ENCODE measurements around the gene TSC2.

The TSC2 gene

DNA sequence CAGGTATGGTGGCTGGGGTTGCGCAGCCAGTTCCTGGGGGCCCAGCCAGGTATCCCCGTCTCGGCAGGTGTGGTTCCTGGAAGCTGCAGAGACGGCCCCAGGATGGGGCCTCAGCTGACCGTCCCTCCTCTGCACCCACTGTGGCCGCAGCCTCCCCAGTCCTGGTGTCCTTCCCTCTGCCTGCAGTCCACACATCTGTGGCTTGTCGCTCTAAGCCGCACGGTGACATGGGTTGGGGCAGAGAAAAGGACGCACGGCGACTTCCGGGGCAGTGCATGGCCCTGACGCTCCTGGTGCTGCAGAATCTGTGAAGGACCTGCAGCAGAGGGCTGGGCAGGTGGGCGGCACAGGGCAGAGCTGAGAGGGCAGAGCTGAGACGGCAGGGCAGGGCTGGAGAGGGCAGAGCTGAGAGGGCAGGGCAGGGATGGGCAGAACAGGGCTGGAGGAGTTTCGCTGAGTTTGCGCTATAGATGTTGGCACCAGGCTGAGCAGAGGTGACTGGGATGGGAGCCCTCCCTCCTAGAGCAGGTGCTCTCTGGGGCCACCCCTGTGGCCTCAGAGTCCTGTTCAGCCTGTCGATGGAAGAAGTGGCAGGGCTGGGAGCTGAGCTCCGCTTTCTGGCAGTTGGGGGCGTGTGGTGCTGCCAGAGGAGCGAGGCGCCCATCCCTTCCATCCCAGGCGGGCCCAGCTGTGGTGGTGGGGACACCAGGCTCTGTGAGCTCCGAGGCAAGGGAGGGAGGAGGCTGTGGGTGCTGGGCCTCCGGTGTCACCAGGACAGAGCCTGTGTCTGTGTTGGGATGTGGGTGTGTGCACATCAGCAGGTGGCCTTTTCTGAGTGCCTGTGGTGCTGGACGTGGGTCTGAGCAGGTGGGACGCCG is 23.0 kb downstream of the TSC2 start:
- DNase-seq (ENCODE audit: low spot score), result no peak

DNA sequence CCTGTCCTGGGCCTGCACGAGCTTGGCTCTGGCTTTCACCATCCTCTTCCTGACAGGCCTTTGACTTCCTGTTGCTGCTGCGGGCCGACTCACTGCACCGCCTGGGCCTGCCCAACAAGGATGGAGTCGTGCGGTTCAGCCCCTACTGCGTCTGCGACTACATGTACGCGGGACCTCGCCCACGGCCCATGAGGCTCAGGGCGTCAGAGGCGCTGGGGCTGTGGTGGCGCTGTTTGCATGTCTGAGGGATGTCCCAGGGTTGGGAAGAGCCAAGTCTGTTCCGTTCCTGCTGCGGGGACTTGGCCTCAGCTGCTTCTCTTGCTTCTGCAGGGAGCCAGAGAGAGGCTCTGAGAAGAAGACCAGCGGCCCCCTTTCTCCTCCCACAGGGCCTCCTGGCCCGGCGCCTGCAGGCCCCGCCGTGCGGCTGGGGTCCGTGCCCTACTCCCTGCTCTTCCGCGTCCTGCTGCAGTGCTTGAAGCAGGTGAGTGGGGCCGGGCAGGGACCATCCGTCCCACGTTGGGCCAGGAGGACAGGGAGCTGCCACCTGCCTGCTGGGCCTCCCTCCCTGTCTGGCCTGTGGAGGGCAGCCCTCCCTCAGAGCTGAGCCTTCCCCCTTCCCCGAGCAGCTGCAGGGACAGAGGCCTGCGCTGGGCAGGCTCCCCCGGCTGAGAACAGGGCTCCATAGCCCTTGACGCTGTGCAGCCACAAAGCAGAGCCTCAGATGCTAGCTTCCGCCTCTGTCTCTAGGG is 23.8 kb downstream of the TSC2 start:
- DNase-seq (ENCODE audit: low spot score), result no peak

DNA sequence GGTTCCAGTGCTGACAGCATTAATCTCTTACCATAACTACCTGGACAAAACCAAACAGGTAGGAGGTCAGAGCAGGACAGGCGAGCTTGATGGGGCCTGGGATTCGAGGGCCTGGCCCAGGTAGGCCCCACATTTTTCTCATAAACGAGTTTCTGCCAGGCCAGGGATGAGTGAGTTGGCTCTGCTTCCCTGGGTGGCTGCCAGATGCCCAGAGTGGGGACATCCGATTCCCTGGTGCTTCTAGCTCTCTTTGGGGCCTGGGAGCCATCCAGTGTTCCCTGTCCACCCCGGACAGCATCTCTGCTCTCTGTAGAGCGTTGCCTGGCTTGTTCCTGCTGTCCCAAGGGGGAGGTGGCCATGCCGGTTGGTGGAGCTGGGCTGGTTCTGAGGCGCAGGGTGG is 25.1 kb downstream of the TSC2 start:
- no peak for DNase-seq (ENCODE audit: low spot score)

DNA sequence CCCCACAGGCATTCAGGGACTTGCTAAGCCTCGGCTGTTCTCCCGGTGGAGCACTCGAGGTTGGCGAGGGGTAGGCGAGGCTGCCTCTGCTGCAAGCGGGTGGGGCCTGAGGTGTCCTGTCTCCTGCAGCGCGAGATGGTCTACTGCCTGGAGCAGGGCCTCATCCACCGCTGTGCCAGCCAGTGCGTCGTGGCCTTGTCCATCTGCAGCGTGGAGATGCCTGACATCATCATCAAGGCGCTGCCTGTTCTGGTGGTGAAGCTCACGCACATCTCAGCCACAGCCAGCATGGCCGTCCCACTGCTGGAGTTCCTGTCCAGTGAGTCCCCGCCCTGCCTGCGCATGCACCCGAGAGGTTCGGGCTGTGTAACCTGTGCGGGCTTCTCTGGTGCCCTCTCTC is 26.3 kb downstream of the TSC2 start:
- no peak for DNase-seq (ENCODE audit: low spot score)

DNA sequence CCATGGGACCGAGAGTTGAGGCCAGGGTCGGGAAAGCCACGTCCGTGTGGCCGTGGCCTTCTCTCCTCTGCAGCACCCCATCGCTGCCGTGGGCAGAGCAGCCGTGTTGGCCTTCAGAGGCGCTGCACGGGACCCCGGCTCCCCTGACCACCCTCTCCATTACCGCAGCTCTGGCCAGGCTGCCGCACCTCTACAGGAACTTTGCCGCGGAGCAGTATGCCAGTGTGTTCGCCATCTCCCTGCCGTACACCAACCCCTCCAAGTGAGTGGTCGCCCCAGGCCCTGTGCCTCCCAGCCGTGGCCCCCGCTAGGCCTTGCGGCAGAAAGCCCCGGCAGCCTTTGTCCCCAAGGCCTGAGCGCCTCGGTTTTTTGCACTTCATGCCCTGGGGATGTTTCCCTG is 27.8 kb downstream of the TSC2 start:
- no peak for DNase-seq (ENCODE audit: low spot score)

DNA sequence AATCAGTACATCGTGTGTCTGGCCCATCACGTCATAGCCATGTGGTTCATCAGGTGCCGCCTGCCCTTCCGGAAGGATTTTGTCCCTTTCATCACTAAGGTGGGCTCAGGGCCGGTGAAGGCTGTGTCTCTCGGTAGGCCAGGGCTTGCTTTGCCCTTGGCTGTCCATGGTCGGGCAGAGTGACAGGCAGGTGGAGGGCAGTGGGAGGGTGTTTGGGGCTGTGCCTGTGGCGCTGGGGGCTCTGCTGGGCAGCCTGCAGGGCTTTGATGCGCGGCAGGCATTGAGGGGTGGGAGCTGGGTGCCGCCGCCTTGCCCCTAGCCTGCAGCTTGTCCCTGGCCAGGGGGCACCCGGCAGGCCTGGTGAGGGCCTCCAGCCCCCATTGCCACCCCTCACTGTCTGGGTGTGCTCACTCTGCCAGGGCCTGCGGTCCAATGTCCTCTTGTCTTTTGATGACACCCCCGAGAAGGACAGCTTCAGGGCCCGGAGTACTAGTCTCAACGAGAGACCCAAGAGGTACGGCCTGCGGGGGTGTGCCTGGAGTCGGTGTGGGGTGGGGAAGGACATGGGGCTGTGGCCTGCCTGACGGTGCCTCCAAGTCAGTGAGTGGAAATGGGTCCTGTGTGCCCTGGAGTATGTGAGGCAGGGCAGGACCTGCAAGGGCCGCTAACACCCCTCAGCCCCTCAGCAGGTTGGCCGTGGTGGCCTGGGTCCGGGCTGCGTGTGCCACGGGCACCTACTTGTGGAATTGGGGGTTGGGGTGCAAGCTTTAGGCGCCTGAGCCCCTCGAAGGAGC is 28.5 kb downstream of the TSC2 start:
- DNase-seq (ENCODE audit: low spot score), result no peak

DNA sequence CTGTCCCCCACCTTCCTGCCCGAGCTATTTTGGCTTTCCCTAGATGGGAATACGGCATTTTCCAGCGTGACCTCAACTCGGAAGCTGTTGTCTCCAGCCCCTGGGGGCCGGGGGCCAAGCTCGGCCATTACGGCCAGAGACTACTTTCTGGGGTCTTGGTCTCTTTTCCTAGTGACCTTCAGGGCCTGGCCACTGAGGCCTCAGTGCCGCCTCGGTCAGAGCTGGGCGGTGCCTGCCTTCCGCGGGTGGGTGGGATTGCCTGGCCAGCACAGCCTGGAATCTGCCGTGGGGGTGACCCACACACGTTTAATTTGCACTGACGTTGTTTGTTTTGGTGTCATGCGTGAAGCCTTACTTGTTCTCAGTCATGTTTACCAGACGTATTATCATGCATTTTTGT is 29.2 kb downstream of the TSC2 start:
- no peak for DNase-seq (ENCODE audit: low spot score)

DNA sequence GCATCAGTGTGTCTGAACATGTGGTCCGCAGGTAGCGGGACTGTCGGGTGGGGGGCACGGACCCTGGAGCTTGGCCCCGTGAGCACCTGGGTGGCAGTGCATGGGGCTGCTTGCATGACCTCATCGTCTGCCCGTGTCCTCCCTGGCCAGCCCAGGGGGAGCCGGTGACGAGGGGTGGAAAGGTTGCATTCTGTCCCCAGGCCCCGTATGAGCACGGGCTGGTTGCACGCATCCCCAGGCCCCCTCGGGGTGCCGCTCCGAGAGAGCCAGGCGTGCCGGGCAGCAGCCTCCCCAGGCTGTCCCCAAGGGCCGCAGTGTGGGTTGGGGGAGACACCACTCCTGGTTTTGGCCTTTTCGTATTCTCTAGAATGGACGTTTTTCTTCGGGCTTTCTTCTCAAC is 29.9 kb downstream of the TSC2 start:
- DNase-seq (ENCODE audit: low spot score), result no peak

DNA sequence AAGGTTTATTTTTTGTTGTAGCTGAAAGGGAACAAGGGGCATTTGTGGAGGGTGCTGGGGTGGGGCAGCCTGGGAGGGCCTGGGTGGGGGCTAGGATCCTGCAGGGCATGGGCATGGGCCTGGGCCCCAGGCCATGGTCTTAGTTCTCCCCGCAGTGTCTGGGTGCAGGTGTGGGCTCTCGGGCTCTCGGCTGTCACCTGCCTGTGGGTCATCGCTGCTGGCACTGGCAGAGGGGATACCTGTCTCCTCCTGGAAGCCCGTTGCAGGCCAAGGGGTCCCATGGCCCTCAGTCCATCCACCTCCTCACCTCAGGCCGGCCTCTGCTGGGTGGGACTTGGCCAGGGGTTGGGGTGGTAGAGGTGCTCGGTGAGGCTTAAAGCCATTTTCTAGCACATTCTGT is 30.3 kb downstream of the TSC2 start:
- no peak for DNase-seq (ENCODE audit: low spot score)

DNA sequence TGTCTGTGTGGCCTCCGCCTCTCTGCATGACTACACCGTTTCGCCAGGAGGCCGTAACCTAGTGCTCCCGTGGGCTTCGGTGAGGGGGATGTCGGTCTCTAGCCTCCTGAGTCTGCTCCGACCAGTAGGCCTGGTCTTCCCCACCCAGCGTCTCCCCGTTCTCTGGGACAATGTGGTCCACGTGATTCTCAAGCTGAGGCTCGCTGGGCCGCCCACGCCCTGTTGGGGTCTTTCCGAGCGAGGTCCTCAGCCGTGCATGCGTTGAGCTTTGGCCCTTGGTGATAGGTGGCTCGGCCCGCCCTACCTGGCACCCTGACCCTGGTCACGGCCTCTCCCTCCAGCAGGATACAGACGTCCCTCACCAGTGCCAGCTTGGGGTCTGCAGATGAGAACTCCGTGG is 30.9 kb downstream of the TSC2 start:
- DNase-seq (ENCODE audit: low spot score), result no peak

DNA sequence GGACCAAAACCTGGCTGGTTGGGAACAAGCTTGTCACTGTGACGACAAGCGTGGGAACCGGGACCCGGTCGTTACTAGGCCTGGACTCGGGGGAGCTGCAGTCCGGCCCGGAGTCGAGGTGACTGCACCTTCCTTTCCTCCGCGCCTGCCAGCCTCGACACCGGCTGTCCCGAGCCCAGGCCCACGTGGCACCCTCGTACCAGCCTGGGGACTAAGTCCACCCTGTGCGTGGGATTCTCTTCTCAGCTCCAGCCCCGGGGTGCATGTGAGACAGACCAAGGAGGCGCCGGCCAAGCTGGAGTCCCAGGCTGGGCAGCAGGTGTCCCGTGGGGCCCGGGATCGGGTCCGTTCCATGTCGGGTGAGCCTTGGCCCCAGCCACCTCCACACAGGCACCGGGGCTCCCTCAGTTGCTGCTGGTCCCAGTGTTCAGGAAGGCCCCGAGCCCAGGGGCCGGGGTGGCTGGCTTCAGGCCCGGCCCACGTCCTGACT is 31.6 kb downstream of the TSC2 start:
- no peak for DNase-seq (ENCODE audit: low spot score)

DNA sequence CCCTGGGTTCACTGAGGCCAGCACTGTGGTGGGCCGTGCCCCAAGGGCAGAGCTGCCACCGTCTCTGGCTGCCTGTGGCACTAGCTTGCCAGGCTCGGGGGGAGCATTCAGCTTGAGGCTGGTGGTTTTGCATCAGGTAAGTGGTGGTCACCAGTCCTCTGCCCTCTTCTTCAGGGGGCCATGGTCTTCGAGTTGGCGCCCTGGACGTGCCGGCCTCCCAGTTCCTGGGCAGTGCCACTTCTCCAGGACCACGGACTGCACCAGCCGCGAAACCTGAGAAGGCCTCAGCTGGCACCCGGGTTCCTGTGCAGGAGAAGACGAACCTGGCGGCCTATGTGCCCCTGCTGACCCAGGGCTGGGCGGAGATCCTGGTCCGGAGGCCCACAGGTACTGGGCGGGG is 32.2 kb downstream of the TSC2 start:
- no peak for DNase-seq (ENCODE audit: low spot score)

DNA sequence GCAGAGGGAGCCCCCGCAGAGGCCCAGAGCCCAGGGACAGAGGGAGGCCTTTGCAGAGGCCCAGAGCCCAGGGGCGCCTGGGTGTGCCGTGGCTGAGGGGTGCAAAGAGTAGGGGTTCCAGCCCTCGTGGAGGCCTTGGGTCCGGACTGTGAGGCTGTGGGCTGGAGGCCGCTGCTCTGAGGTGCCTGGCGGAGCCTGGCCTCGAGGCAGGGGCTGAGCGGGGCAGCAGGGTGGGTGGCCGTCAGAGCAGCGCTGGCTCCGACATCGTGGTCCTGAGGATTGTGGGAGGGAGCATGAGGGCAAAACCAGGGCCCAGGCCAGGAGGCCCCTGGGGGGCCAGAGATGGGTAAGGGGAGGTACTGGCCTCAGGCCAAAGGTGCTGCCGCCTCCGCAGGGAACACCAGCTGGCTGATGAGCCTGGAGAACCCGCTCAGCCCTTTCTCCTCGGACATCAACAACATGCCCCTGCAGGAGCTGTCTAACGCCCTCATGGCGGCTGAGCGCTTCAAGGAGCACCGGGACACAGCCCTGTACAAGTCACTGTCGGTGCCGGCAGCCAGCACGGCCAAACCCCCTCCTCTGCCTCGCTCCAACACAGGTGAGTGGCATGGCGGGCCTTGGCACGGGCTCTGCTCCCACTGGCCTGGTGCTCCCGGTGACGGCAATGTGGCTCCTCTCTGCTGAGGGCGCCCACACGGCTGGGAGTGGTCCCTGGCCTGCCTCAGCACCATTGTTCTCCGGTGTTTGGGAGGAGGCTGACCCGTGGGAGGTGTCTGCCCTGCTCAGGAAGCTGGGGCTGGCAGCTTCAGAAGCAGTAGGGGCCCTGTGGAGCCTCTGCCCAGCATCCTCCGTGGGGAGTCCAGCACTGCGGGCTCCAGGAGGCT is 33.7 kb downstream of the TSC2 start:
- DNase-seq (ENCODE audit: low spot score), result no peak

DNA sequence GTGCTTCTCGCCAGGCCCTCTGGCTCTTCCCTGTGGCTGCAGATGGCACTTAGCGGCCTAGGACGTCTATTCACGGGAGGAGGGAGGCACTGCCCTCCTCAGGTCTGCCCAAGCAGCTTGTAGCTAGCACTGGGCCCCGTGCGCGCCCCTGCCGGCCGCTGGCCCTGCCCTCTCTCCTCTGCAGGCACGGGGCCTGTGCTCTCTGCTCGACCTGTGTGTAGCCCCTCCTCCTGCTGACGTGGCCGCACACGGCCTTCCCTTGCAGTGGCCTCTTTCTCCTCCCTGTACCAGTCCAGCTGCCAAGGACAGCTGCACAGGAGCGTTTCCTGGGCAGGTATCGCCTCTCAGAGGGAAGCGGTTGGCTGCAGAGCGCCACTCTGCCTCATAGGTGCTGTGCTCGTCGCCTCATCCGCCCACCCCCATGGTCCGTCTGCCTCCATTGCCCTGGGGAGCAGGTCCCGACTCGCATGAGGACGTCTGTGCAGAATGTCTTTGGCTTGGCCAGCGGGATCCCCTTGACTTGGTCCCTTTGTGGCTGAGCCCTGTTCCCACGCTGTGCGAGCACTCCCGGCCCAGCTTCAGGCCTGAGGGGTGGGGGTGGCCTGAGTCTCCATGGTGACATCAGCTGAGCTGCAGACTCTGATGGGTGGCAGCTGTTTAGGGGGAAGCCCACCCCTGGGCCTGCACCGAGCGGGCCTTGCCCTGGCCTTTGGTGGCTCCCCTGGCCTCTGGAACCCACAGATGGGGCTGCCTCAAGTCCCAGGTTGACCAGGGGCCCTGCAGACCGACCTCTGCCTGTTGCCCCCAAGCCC is 34.6 kb downstream of the TSC2 start:
- DNase-seq (ENCODE audit: low spot score), result no peak

DNA sequence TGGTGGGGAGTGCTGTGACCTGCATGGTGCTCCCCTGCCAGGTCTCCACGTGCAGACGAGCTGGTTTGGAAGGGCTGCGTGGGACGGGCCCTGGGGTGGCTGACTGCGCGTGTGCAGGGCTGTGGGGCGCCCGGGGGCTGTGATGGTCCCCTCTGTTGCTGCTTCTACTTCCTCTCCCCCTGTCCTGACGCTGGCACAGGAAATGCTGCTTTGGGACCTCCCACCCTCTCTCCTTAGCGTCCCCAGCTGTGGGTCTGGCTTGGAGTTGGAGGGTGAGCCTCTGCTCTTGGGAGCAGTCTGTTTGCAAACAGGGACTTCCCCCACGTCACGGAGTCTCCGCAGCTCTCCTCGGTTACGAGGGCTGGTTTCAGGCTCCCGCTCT is 35.2 kb downstream of the TSC2 start:
- no peak for DNase-seq (ENCODE audit: low spot score)

DNA sequence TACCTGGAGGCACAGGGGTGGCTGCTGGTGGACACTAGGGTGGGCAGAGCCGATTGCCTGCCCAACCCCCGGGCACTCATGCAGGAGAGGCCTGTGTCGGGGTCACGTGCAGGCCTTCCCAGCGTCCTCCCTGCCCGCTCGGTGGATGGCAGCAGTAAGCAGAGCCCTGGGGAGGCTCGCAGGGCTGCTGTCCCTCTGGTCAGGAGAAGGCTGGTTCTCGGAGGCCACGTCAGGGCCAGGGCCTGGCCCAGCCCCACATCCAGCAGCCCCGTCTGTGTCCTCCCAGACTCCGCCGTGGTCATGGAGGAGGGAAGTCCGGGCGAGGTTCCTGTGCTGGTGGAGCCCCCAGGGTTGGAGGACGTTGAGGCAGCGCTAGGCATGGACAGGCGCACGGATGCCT is 35.6 kb downstream of the TSC2 start:
- no peak for DNase-seq (ENCODE audit: low spot score)

DNA sequence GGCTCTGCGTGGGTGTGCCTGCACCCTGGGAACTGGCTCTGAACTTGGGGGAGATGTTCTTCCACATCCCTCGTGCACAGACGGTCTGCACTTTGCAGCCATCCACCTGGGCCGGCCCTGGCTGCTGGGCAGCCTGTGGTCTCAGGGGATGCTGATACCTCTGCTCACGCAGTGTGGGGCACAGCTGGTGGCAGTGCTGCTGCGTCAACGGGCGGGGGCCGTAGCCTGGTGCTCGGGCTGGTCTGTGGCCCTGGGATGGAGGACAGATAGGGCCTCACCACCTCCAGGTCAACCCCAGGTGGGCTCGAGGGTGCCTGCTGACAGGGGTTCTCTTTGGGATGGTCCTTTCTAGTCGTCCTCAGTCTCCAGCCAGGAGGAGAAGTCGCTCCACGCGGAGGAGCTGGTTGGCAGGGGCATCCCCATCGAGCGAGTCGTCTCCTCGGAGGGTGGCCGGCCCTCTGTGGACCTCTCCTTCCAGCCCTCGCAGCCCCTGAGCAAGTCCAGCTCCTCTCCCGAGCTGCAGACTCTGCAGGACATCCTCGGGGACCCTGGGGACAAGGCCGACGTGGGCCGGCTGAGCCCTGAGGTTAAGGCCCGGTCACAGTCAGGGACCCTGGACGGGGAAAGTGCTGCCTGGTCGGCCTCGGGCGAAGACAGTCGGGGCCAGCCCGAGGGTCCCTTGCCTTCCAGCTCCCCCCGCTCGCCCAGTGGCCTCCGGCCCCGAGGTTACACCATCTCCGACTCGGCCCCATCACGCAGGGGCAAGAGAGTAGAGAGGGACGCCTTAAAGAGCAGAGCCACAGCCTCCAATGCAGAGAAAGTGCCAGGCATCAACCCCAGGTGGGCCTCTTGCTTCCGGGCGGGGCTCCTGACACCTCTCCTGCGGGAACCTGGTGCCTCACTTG is 36.3 kb downstream of the TSC2 start:
- no peak for DNase-seq (ENCODE audit: low spot score)

DNA sequence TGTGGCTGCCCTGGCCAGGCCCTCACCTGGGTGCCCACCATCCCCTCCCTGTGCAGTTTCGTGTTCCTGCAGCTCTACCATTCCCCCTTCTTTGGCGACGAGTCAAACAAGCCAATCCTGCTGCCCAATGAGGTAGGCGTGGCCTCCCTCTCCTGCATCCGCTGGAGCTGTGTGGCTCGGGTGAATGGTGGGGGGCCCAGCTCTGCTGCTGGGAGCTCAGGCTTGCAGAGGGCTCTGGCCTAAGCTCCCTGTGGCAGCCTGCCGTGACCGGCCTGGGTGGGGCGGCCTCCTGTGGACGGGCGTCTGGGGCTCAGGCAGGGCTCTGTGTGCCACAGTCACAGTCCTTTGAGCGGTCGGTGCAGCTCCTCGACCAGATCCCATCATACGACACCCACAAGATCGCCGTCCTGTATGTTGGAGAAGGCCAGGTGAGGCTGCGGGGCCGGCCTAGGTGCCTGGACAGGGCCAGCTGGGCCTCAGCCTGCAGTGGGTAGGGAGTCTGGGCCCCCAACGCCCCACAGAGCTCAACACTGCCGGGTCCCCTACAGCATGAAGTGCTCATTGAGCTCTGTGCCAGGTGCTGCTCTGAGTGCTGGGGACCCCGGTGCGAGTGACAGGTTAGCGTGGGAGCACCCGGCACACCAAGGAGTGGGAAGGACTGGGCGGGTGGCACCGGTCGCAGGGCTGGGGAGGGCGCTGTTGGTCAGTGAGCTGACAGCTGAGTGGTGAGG is 37.3 kb downstream of the TSC2 start:
- DNase-seq (ENCODE audit: low spot score), result no peak

DNA sequence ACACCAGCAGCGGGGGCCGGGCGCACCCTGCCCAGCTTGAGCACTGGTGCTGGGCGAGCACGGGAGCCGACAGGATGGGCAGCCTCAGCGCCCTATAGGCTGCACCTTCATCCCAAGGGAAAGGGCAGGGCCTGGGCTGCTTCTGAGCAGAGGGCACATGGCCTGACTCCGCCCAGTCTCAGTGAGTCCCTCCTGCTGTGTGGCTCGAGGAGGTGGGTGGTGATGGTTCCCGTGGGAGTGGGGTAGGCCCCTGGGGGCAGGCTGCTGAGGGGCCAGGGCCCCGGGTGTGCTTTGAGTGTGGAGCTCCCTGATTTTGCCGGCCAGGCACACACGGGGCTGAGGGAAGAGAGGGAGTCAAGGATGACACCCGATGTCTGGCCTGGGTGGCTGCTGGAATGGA is 37.9 kb downstream of the TSC2 start:
- no peak for DNase-seq (ENCODE audit: low spot score)
